IPS DF 6.9 (cell line): Measurements from ENCODE around the gene CLC.
"Not testable (repeated sequence)": the region's sequence is repeated elsewhere in the genome, so short reads cannot be mapped to it uniquely, and the experiment has no call there.

Source experiments
- DNase-seq: peaks from one replicate; pipeline ENCODE4 v3.0.0-alpha.2; 2013; ENCODE audit warnings: low read depth, low spot score
- H3K27ac ChIP-seq: one replicate; pipeline ENCODE4 v1.5.1; 2013; ENCODE audit warnings: low read length, control low read depth
- H3K27me3 ChIP-seq: 2 replicates; pipeline ENCODE4 v1.6.1; 2013; ENCODE audit warnings: mild to moderate bottlenecking, low read length; ENCODE audit not compliant: control insufficient read depth, insufficient read depth
- H3K36me3 ChIP-seq: 2 replicates; pipeline ENCODE4 v1.6.1; 2013; ENCODE audit warnings: low read length; ENCODE audit not compliant: control insufficient read depth, insufficient read depth
- H3K4me1 ChIP-seq: 2 replicates; pipeline ENCODE4 v1.6.1; 2013; ENCODE audit warnings: low read length; ENCODE audit not compliant: control insufficient read depth, insufficient read depth
- H3K4me3 ChIP-seq: 2 replicates; pipeline ENCODE4 v1.5.1; 2013; ENCODE audit warnings: mild to moderate bottlenecking, low read length
- H3K9me3 ChIP-seq: 2 replicates; pipeline ENCODE4 v1.6.1; 2013; ENCODE audit warnings: low read length, inconsistent platforms; ENCODE audit not compliant: control insufficient read depth, insufficient read depth
- WGBS: extraction: QIAGEN DNeasy Blood & Tissue Kit; methylation state at CpG from one replicate; pipeline ENCODE4 v1.1.7; 2013; ENCODE audit warnings: mixed read lengths, missing lambda C conversion rate; ENCODE audit not compliant: insufficient read length, insufficient coverage; 5-methylcytosine and 5-hydroxymethylcytosine counted together

CLC gene

GRCh38 chr19:39704181-39705044 is 33.4 kb downstream of the CLC start, which contains the start of gene LGALS14:
LGALS14 (plus strand) TSS chr19:39704481; CDS start chr19:39704529, 48 bp downstream.
- no peak for DNase-seq
- no peak within 1 kb of the TSS for H3K27ac ChIP-seq
- H3K4me3 ChIP-seq: no peak within 1 kb of the TSS
- no peaks in the 10 kb centered on the region for H3K9me3 ChIP-seq
- H3K27me3 ChIP-seq: no peaks in the 10 kb centered on the region
- H3K36me3 ChIP-seq: no peaks in the 10 kb centered on the region
- WGBS: no CpG with 5 or more reads among the region's 6 CpGs
- no peaks in the 10 kb centered on the region for H3K4me1 ChIP-seq

DNA sequence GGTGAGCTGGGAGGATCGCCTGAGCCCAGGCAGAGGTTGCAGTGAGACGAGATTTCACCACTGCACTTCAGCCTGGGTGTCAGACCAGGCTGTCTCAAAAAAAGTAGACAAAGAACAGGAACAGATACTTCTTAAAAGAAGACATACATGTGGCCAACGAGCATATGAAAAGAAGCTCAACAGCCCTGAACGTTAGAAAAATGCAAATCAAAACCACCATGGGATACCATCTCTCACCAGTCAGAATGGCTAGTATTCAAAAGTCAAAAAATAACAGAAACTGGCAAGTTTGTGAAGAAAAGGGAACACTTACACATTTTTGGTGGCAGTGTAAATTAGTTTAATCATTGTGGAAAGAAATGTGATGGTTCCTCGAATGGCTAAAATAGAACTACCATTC is 36.5 kb downstream of the CLC start:
- DNase-seq: no peak
- no peaks in the 10 kb centered on the region for H3K36me3 ChIP-seq
- no peak overlapping the region for H3K4me3 ChIP-seq
- WGBS: no CpG with 5 or more reads among the region's 5 CpGs
- no peaks in the 10 kb centered on the region for H3K27me3 ChIP-seq
- no peaks in the 10 kb centered on the region for H3K9me3 ChIP-seq
- H3K4me1 ChIP-seq: no peaks in the 10 kb centered on the region
- H3K27ac ChIP-seq: no peak overlapping the region

GRCh38 chr19:39698535-39698934 is 39.3 kb downstream of the CLC start:
- Histone ChIP-seq H3K4me1 (peaks cover 2% of the 10 kb centered on the region; the same call in 1 of the 2 replicates), H3K4me3 (no peak overlapping the region), H3K27me3 (no peaks in the 10 kb centered on the region), H3K27ac (no peak overlapping the region), H3K36me3 (no peaks in the 10 kb centered on the region), H3K9me3 (no peaks in the 10 kb centered on the region)
- DNase-seq: no peak

GRCh38 chr19:39696387-39696786 is 41.4 kb downstream of the CLC start:
- no peak for DNase-seq
- Histone ChIP-seq H3K4me3 (no peak overlapping the region), H3K36me3 (no peaks in the 10 kb centered on the region), H3K9me3 (no peaks in the 10 kb centered on the region), H3K4me1 (peaks cover 2% of the 10 kb centered on the region; the same call in 1 of the 2 replicates), H3K27me3 (no peaks in the 10 kb centered on the region), H3K27ac (no peak overlapping the region)
- WGBS: no CpG with 5 or more reads among the region's 2 CpGs

- Histone ChIP-seq H3K4me1 (peaks cover 2% of the 10 kb centered on the region; the same call in 1 of the 2 replicates), H3K36me3 (no peaks in the 10 kb centered on the region), H3K27ac (no peak overlapping the region), H3K4me3 (no peak overlapping the region), H3K9me3 (no peaks in the 10 kb centered on the region), H3K27me3 (no peaks in the 10 kb centered on the region)
- WGBS: no CpG with 5 or more reads among the region's 2 CpGs
- DNase-seq: no peak
Observed at GRCh38 chr19:39695759-39696158, 42.1 kb downstream of the CLC start.

DNA sequence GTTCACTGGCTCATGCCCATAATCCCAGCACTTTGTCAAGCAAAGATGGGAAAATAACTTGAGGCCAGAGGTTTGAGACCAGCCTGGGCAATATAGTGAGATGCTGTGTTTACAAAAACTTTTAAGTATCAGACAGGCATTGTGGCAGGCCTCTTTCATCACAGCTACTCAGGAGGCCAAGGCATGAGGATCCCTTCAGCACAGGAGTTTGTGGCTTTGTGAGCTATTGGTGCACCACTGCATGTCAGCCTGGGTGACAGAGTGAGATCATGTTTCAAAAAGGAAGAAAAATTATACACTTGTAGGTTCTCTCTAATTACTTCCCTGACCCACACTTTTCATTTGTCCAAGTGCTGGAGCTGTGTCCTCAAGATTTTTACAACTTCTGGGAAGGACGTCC is 45.0 kb downstream of the CLC start:
- H3K4me1 ChIP-seq: peaks cover 2% of the 10 kb centered on the region; the same call in 1 of the 2 replicates
- H3K36me3 ChIP-seq: no peaks in the 10 kb centered on the region
- H3K27ac ChIP-seq: no peak overlapping the region
- H3K4me3 ChIP-seq: no peak overlapping the region
- no peaks in the 10 kb centered on the region for H3K27me3 ChIP-seq
- DNase-seq: no peak
- no CpG with 5 or more reads among the region's 1 CpG for WGBS
- no peaks in the 10 kb centered on the region for H3K9me3 ChIP-seq

DNA sequence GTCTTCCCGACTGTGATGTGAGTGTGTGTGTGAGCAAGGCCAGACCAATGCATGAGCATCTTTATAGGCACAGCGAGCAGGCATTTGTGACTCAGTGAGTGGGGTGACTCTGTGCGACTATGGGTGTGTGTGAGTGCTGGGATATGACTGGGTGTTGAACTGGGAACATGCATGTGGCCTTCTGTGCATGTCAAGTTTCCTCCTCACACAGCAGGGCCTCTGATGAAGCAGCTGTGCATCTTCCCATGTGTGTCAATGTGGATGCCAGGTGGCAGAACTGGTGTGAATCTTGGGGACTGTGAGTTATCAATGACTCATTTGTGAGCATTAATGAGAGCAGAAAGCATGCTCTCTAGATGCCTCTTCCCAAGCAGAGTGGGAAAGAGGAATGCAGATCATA is 45.7 kb downstream of the CLC start:
- Histone ChIP-seq H3K9me3 (no peaks in the 10 kb centered on the region), H3K27me3 (no peaks in the 10 kb centered on the region), H3K36me3 (no peaks in the 10 kb centered on the region), H3K4me1 (peaks cover 2% of the 10 kb centered on the region; the same call in 1 of the 2 replicates), H3K27ac (no peak overlapping the region), H3K4me3 (no peak overlapping the region)
- no peak for DNase-seq
- WGBS: no CpG with 5 or more reads among the region's 3 CpGs

DNA sequence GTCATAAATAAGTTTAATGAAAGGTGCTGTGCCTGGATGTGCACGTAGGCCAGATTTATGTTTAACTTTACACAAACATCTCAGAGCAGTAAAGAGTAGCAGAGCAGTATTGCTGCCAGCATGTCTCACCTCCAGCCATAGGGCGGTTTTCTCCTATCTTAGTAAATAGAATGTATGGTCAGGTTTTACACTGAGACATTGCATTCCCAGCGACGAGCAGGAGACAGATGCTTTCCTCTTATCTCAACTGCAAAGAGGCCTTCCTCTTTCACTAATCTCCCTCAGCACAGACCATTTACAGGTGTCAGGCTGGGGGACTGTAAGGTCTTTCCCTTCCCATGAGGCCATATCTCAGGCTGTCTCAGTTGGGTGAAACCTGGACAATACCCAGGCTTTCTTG is 49.2 kb downstream of the CLC start:
- not testable (repeated sequence) for H3K36me3 ChIP-seq, H3K9me3 ChIP-seq, H3K4me1 ChIP-seq, H3K4me3 ChIP-seq, DNase-seq, H3K27ac ChIP-seq, H3K27me3 ChIP-seq
- WGBS: no CpG with 5 or more reads among the region's 4 CpGs

DNA sequence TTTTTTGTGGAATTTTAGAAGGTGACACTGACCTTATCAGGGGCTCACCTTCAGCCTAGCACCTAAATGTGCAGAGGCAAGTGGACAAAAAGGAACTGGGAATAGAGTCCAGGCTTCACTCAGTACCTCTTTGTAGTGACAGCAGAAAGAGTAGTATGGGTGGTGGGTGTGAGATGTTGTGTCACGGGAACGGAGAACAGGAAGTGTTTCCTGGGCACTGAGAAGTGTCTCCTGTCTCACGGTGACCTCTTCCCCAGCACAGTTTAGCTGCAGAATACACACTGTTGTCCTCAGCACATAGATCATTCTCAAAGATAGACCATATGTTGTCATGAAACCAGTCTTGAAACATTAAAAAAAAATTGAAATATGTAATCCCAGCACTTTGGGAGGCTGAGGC is 51.1 kb downstream of the CLC start:
- Histone ChIP-seq H3K4me1 (no peaks in the 10 kb centered on the region), H3K27me3 (no peaks in the 10 kb centered on the region), H3K27ac (no peak overlapping the region), H3K36me3 (no peaks in the 10 kb centered on the region), H3K9me3 (no peaks in the 10 kb centered on the region), H3K4me3 (no peak overlapping the region)
- no CpG with 5 or more reads among the region's 3 CpGs for WGBS
- DNase-seq: no peak

DNA sequence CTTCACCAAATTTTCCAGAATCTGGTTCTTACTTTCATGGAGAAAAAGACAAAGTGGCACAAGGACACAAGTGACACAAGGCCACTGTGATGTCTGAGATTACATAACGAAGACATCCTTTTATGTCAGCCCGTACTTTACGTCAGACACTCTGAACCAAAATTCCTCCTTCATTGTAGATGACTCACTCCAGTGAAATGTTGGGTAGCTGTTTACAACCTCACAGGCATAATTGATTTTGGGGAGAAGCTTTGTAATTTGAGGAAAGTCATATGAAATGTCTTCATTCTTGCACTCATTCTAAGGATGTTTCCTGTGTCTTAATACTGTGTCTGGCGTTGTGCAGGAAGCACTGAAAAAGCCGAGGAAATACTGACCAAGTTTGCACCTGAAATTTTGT is 53.6 kb downstream of the CLC start:
- H3K9me3 ChIP-seq: no peaks in the 10 kb centered on the region
- H3K4me1 ChIP-seq: no peaks in the 10 kb centered on the region
- no peak overlapping the region for H3K27ac ChIP-seq
- no peaks in the 10 kb centered on the region for H3K36me3 ChIP-seq
- no peaks in the 10 kb centered on the region for H3K27me3 ChIP-seq
- no CpG with 5 or more reads among the region's 5 CpGs for WGBS
- H3K4me3 ChIP-seq: no peak overlapping the region
- DNase-seq: no peak

DNA sequence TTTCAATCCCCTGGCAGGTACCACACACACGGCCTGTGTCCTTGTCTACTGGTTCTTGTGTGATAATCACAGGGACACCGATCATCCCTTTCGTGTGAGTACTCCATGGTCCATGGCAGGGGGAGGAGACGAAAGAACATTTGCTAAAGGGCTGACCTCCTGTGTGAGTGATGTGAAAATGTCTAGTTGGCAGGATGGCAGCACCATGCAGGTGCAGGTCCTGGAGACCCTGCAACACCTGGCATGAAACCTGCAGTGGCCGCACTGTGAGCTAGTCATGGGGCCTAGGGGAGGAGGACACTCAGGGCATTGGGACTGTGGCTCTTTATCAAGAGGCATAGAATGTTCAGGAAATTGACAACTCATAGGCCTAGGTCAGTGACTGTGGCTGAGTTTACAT is 56.4 kb downstream of the CLC start:
- no peak for DNase-seq
- no CpG with 5 or more reads among the region's 5 CpGs for WGBS
- no peak overlapping the region for H3K27ac ChIP-seq
- H3K4me3 ChIP-seq: no peak overlapping the region
- H3K4me1 ChIP-seq: no peaks in the 10 kb centered on the region
- no peaks in the 10 kb centered on the region for H3K36me3 ChIP-seq
- no peaks in the 10 kb centered on the region for H3K27me3 ChIP-seq
- H3K9me3 ChIP-seq: no peaks in the 10 kb centered on the region
